ENCODE data around the gene BTBD3. TPM values are rescaled to one million over a fixed set of nuclear protein-coding genes. Genes with fewer than 3 reads are reported as not detected.

The BTBD3 gene
- total and polyA plus RNA-seq, 12 donors = 18.2 to 210 (median 49.3) TPM

DNA sequence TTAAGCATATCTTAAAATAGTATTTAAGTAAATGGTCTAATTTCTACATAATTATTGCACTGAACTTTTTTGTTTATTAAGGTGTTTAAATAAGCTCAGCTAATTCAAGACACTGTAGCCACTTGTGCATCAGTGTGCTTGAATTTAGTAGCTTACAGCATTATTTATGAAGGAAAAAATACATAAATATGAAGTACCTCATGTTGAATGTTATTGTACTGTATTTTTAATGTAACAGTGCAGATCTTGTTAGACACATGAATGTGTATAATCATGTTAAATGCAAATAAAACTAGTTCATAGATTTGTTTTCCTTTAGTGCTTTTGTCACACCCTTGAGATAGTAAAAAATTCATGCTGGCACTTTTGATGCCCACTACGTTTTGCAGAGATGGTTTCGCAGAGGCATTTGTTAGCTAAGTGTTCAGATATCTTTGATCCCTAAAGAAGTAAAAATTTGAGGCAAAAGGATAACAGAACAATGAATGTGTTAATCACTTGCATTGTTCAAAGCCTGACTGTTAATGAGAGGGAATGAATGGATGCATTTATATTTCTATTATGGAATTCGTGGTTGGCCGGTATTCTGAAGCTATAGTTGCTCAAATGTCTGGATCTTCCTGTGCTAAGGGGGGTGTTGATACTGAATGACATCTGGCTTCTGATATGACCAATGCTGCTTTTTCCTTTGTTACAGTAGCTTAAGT lies 8.8 kb downstream of the BTBD3 start:
- H3K27ac ChIP-seq = no peak overlapping the region
- no peak for DNase-seq
- 89 to 95% (median 90%) methylated on average over 4 of the region's 4 CpGs for WGBS, 4 donors
- no peaks in the 10 kb centered on the region for H3K9me3 ChIP-seq (replicated peaks in 1 of 3)
- peaks cover 0 to 33% of the 10 kb centered on the region in 2 donors for H3K36me3 ChIP-seq (replicated peaks in 1 of 2)
- intact Hi-C loops (cut with DNase I) = no loop called here
- no peaks in the 10 kb centered on the region for H3K27me3 ChIP-seq
- no peak for TF ChIP-seq CTCF (IDR thresholded peaks at IDR 0.05)
- H3K4me3 ChIP-seq = no peak overlapping the region
- H3K4me1 ChIP-seq (replicated peaks in 1 of 2) = no peaks in the 10 kb centered on the region

GRCh38 chr20:11929947-11930346 lies 12.3 kb downstream of the BTBD3 start:
- no peak overlapping the region for H3K4me3 ChIP-seq
- H3K27ac ChIP-seq = no peak overlapping the region
- intact Hi-C loops (cut with DNase I) = no loop called here
- peaks cover 0 to 18% of the 10 kb centered on the region in 2 donors for H3K36me3 ChIP-seq (replicated peaks in 1 of 2)
- H3K4me1 ChIP-seq (replicated peaks in 1 of 2) = no peaks in the 10 kb centered on the region
- TF ChIP-seq CTCF (IDR thresholded peaks at IDR 0.05) = no peak
- TF ChIP-seq POLR2A (IDR thresholded peaks at IDR 0.05) = no peak
- H3K27me3 ChIP-seq = no peaks in the 10 kb centered on the region
- DNase-seq = no peak
- 94 to 100% (median 96%) methylated on average over 3 of the region's 3 CpGs for WGBS, 4 donors
- H3K9me3 ChIP-seq (replicated peaks in 1 of 3) = no peaks in the 10 kb centered on the region

GRCh38 chr20:11935212-11936154 lies 17.8 kb downstream of the BTBD3 start:
- no peak for TF ChIP-seq POLR2A (IDR thresholded peaks at IDR 0.05)
- no peak for TF ChIP-seq CTCF (IDR thresholded peaks at IDR 0.05)
- H3K9me3 ChIP-seq (replicated peaks in 1 of 3) = no peaks in the 10 kb centered on the region
- H3K27me3 ChIP-seq = no peaks in the 10 kb centered on the region
- intact Hi-C loops (cut with DNase I) = no loop called here
- DNase-seq = peak in 1 of 7 donors; percentile 18
- H3K4me1 ChIP-seq (replicated peaks in 1 of 2) = no peaks in the 10 kb centered on the region
- no peak overlapping the region for H3K4me3 ChIP-seq
- H3K27ac ChIP-seq = no peak overlapping the region
- H3K36me3 ChIP-seq (replicated peaks in 1 of 2) = no peaks in the 10 kb centered on the region
- WGBS, 4 donors = 79 to 89% (median 81%) methylated on average over 4 to 8 of the region's 8 CpGs

DNA sequence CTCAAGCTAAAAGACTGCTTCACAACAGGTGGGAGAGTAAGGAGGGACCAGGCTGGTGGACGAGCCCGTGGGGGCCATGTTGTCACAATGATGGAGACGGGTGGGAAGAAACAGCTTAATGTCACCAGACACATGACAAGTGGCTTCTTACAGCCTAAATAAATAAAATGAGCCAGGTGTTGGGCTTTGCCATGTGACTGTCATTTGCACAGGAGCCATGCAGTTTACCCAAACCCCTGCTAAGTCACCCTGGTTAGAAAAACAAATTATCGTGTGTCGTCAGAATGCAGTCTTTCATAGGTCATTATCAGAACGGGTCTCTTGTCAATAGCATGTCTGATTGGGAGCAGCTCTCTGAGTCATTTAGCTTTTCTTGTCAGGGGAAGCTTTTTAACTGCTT lies 18.5 kb downstream of the BTBD3 start:
- TF ChIP-seq POLR2A (IDR thresholded peaks at IDR 0.05) = no peak
- no peak for TF ChIP-seq CTCF (IDR thresholded peaks at IDR 0.05)
- Histone ChIP-seq H3K27me3 (no peaks in the 10 kb centered on the region), H3K36me3 (replicated peaks in 1 of 2) (no peaks in the 10 kb centered on the region), H3K4me1 (replicated peaks in 1 of 2) (no peaks in the 10 kb centered on the region), H3K4me3 (no peak overlapping the region), H3K9me3 (replicated peaks in 1 of 3) (no peaks in the 10 kb centered on the region), H3K27ac (no peak overlapping the region)
- intact Hi-C loops (cut with DNase I) = no loop called here
- 68 to 85% (median 72%) methylated on average over 6 of the region's 6 CpGs for WGBS, 4 donors
- no peak for DNase-seq

Data from adrenal gland (tissue), 12 donors.